Head of caudate nucleus (tissue), 42 donors: ENCODE measurements around the gene CST3.
"Not testable (repeated sequence)": the region's sequence is repeated elsewhere in the genome, so short reads cannot be mapped to it uniquely, and the experiment has no call there.

Experiments
- DNase-seq, 42 donors: peaks; one replicate each; pipeline versions ENCODE4 v3.0.0 to v3.0.0-alpha.2; 2020 to 2021; ENCODE audit warnings: mixed read lengths in 7 of 42
- intact Hi-C: fragments of 100-400 bp; cut with DNase I; formaldehyde crosslinking; loops from one replicate; pipeline ENCODE4 v1.15.0; 2022

CST3 gene

GRCh38 chr20:23647346-23647745 lies 9.6 kb upstream of the CST3 start:
- no peak for DNase-seq
- intact Hi-C loops = no loop called here

GRCh38 chr20:23646106-23646873 lies 8.5 kb upstream of the CST3 start:
- intact Hi-C loops = no loop called here
- DNase-seq = no peak

GRCh38 chr20:23645575-23645974 lies 7.8 kb upstream of the CST3 start:
- intact Hi-C loops = no loop called here

GRCh38 chr20:23644164-23644563 lies 6.4 kb upstream of the CST3 start:
- intact Hi-C loops = no loop called here
- DNase-seq = no peak

More at GRCh38 chr20:23645575-23645974, 7.8 kb upstream of the CST3 start:
- no peak for DNase-seq

GRCh38 chr20:23643659-23644058 lies 5.9 kb upstream of the CST3 start:
- peak in 1 of 42 donors; percentile 43 for DNase-seq
- intact Hi-C loops = no loop called here

GRCh38 chr20:23641936-23642751 lies 4.4 kb upstream of the CST3 start:
- DNase-seq = peak in 10 of 42 donors; percentile 16 to 52 (median 29)
- intact Hi-C loops = no loop called here

GRCh38 chr20:23640671-23641667 lies 3.2 kb upstream of the CST3 start:
- intact Hi-C loops = no loop called here
- DNase-seq = peak in 1 of 42 donors; percentile 32

GRCh38 chr20:23640018-23640601 lies 2.4 kb upstream of the CST3 start:
- peak in 1 of 42 donors; percentile 34 for DNase-seq
- intact Hi-C loops = no loop called here

- peak in 1 of 42 donors; percentile 25 for DNase-seq
- intact Hi-C loops = no loop called here
These were observed 1.8 kb upstream of the CST3 start for GRCh38 chr20:23639490-23639958.

- peak in 1 of 42 donors; percentile 36 for DNase-seq
- intact Hi-C loops = no loop called here
These were observed 554 bp upstream of the CST3 start for GRCh38 chr20:23638309-23638708.

GRCh38 chr20:23636908-23637281 lies 860 bp downstream of the CST3 start:
- intact Hi-C loops = no loop called here
- no peak for DNase-seq

- DNase-seq = peak in 1 of 42 donors; percentile 43
- intact Hi-C loops = no loop called here
These were observed 1.4 kb downstream of the CST3 start for GRCh38 chr20:23636182-23636907.

- DNase-seq, intact Hi-C loops: not testable (repeated sequence)
These were observed 2.0 kb downstream of the CST3 start for GRCh38 chr20:23635768-23636090.

GRCh38 chr20:23634985-23635767 lies 2.6 kb downstream of the CST3 start:
- intact Hi-C loops = no loop called here
- peak in 1 of 42 donors; percentile 43 for DNase-seq

GRCh38 chr20:23634044-23634801 lies 3.5 kb downstream of the CST3 start:
- DNase-seq = peak in 1 of 42 donors; percentile 38
- intact Hi-C loops = no loop called here

- peak in 1 of 42 donors; percentile 41 for DNase-seq
- intact Hi-C loops = no loop called here
These were observed 4.8 kb downstream of the CST3 start for GRCh38 chr20:23632711-23633573.
